ENCODE measurements around the gene BLM. TPM values are rescaled to one million over a fixed set of nuclear protein-coding genes. Genes with fewer than 3 reads are reported as not detected.

BLM gene
- total and polyA plus RNA-seq, 2 of the 13 experiments (the other 11 are each of a cell fraction or from before 2014, with no cell fraction given), result 5.1 to 11.8 TPM

DNA sequence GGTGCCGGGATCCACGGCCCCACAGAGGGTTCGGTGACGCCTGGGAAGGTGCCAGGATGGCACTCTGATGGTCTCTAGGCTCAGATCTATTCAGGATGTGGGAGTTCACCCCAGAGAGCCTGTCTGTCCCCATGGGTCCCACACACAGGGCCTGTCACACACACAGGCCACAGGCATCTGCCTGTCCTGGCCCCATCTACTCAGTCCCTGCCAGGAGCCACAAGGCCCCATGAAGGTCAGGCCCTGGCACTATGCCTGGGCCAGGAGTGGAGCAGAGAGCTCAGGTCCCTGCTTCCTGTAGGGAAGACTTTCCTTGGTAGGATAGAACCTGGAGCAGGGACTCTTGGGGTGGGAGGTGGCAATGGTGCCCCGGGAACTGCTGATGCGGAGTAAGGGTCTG, 102.2 kb downstream of the BLM start:
- no peak overlapping the region for H2AFZ ChIP-seq (ENCODE audit: low read length)
- H4K20me1 ChIP-seq (ENCODE audit: insufficient read depth, low read length), result no peaks in the 10 kb centered on the region
- in situ Hi-C loops (cut with HindIII; ENCODE audit: extremely low pct_ligation_motif_present, low pct_unique_long_range_greater_than_20kb) (loop anchor here (5.0 kb wide), 1 partner anchor 68 kb away; no protein-coding TSS in a partner anchor), intact Hi-C loops (cut with micrococcal nuclease; ENCODE audit: unreplicated experiment) (no loop called here)
- no CpG with 5 or more reads among the region's 6 CpGs for WGBS (ENCODE audit: low lambda C conversion rate)
- no peaks in the 10 kb centered on the region for H3K36me3 ChIP-seq (replicated peaks in 1 of 2; ENCODE audit: control insufficient read depth in 1 of 2, insufficient read depth in 2 of 2, low read length in 2 of 2)
- FAIRE-seq, result no peak
- peaks cover 2 to 26% of the 10 kb centered on the region in 2 experiments; a peak in 4 of 5 replicates for H3K27me3 ChIP-seq (ENCODE audit: control insufficient read depth in 1 of 2, insufficient read depth in 2 of 2, low read length in 2 of 2)
- ATAC-seq, result peak; percentile 44
- no peak overlapping the region; the same call in 1 of the 2 replicates for H3K4me2 ChIP-seq (ENCODE audit: low read depth, low read length)
- no peak for TF ChIP-seq ELF1 (CRISPR knock-in tag; IDR thresholded peaks at IDR 0.05)
- no peak for TF ChIP-seq ZFP36L2 (CRISPR knock-in tag; IDR thresholded peaks at IDR 0.05)
- TF ChIP-seq YEATS4 (CRISPR knock-in tag; IDR thresholded peaks at IDR 0.05; ENCODE audit: borderline replicate concordance), result no peak
- no peak for TF ChIP-seq RBAK (CRISPR knock-in tag; IDR thresholded peaks at IDR 0.05)
- H3K27ac ChIP-seq (ENCODE audit: extremely low read length, insufficient read depth, low read length), result no peak overlapping the region
- BruUV-seq (replicated peaks), result no TSS peak
- ChIA-PET POLR2A (no interaction called here), CTCF (ENCODE audit: low intra/inter-chr PET ratio, low total read pairs) (interaction anchor here (2.6 kb wide), 1 partner anchor 67 kb away, joined by 12 read pairs; no protein-coding TSS in a partner anchor)
- no peaks in the 10 kb centered on the region for H3K9me3 ChIP-seq (ENCODE audit: low read length)
- H3K9ac ChIP-seq (ENCODE audit: insufficient read depth, low read depth, low read length), result no peak overlapping the region
- H3K4me3 ChIP-seq (replicated peaks in 1 of 3; ENCODE audit: insufficient read depth in 1 of 3, low read depth in 2 of 3, low read length in 3 of 3), result no peak overlapping the region; a peak in 1 of 6 replicates
- no peaks in the 10 kb centered on the region for H3K79me2 ChIP-seq (ENCODE audit: insufficient read depth, low read length)
- H3K4me1 ChIP-seq (ENCODE audit: insufficient read depth, low read length), result peaks cover 24% of the 10 kb centered on the region
- DNase-seq (ENCODE audit: low spot score), result no peak

DNA sequence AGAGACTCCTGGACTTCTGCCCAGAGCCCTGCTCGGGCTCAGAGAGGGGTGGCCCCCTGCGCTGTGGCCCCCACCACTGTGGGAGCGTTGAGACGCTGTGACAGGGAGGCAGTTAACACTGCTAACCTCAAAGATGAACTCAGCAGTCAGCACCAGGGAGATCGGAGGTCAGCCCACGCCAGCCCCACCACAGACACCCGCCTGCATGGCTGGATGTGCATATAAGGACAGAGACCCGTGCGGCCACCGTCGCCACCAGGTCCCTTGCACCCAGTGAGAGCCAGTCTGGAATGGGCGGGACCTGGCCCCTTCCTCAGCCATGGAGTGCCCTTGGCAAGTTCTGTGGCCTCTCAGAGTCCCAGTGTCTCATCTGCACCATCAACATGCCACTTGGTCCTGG, 102.7 kb downstream of the BLM start:
- BruUV-seq (replicated peaks), result no TSS peak
- no peak for TF ChIP-seq BORCS8-MEF2B (CRISPR knock-in tag; IDR thresholded peaks at IDR 0.05)
- TF ChIP-seq NFKBIZ (CRISPR knock-in tag; IDR thresholded peaks at IDR 0.05), result no peak
- TF ChIP-seq ZFY (CRISPR knock-in tag; IDR thresholded peaks at IDR 0.05), result 0 out of 2 replicates have a peak, but pooled peaks have one; percentile 19
- TF ChIP-seq FOXM1 (CRISPR knock-in tag; IDR thresholded peaks at IDR 0.05), result no peak
- in situ Hi-C loops (cut with HindIII; ENCODE audit: extremely low pct_ligation_motif_present, low pct_unique_long_range_greater_than_20kb), result loop anchor here (5.0 kb wide), 1 partner anchor 67 kb away; no protein-coding TSS in a partner anchor
- Histone ChIP-seq H3K27me3 (ENCODE audit: control insufficient read depth in 1 of 2, insufficient read depth in 2 of 2, low read length in 2 of 2) (peaks cover 2 to 26% of the 10 kb centered on the region in 2 experiments; a peak in 4 of 5 replicates), H4K20me1 (ENCODE audit: insufficient read depth, low read length) (no peaks in the 10 kb centered on the region), H2AFZ (ENCODE audit: low read length) (no peak overlapping the region), H3K4me3 (replicated peaks in 1 of 3; ENCODE audit: insufficient read depth in 1 of 3, low read depth in 2 of 3, low read length in 3 of 3) (no peak overlapping the region; a peak in 1 of 6 replicates), H3K4me1 (ENCODE audit: insufficient read depth, low read length) (peaks cover 29% of the 10 kb centered on the region), H3K79me2 (ENCODE audit: insufficient read depth, low read length) (no peaks in the 10 kb centered on the region), H3K27ac (ENCODE audit: extremely low read length, insufficient read depth, low read length) (no peak overlapping the region), H3K9me3 (ENCODE audit: low read length) (no peaks in the 10 kb centered on the region), H3K36me3 (replicated peaks in 1 of 2; ENCODE audit: control insufficient read depth in 1 of 2, insufficient read depth in 2 of 2, low read length in 2 of 2) (no peaks in the 10 kb centered on the region), H3K9ac (ENCODE audit: insufficient read depth, low read depth, low read length) (no peak overlapping the region), H3K4me2 (ENCODE audit: low read depth, low read length) (peak overlapping the region; percentile 45; the same call in 1 of the 2 replicates)
- no peak for FAIRE-seq
- ChIA-PET CTCF (ENCODE audit: low intra/inter-chr PET ratio, low total read pairs) (interaction anchor here (2.6 kb wide), 1 partner anchor 66 kb away, joined by 12 read pairs; no protein-coding TSS in a partner anchor), POLR2A (no interaction called here)
- no peak for DNase-seq (ENCODE audit: low spot score)
- intact Hi-C loops (cut with micrococcal nuclease; ENCODE audit: unreplicated experiment), result no loop called here
- peak; percentile 45 for ATAC-seq
- 11% methylated on average over 3 of the region's 12 CpGs for WGBS (ENCODE audit: low lambda C conversion rate)

Measured in HepG2 (cell line).